GM23338 (cell line): Measurements from ENCODE around the gene ARRB1. TPM values are rescaled to one million over a fixed set of nuclear protein-coding genes. Genes with fewer than 3 reads are reported as not detected.

Experiments
- ATAC-seq: fragments of 200-7000 bp; cut with Tn5 transposase; 3 replicates; pipeline ENCODE4 v1.9.1; 2020
- DNase-seq: peaks from one replicate; pipeline ENCODE4 v3.0.0-alpha.2; 2015; ENCODE audit warnings: low spot score
- H2AFZ ChIP-seq: fragments of 200-600 bp; sonication (generic); 2 replicates; pipeline ENCODE4 v1.8.0; 2016; ENCODE audit warnings: antibody characterized with exemption, mild to moderate bottlenecking, moderate library complexity
- H3F3A ChIP-seq: fragments of 200-600 bp; sonication (generic); replicated peaks from 2 replicates; pipeline ENCODE4 v1.8.0; 2017; ENCODE audit warnings: antibody characterized with exemption, mixed run types, low read depth
- H3K27ac ChIP-seq: fragments of 200-600 bp; sonication (generic); 2 replicates; pipeline ENCODE4 v1.6.1; 2016; ENCODE audit warnings: low read depth
- H3K27me3 ChIP-seq: fragments of 200-600 bp; sonication (generic); 2 replicates; pipeline ENCODE4 v1.8.0; 2016; ENCODE audit warnings: mild to moderate bottlenecking, mixed run types, moderate library complexity; ENCODE audit not compliant: insufficient read depth
- H3K36me3 ChIP-seq: fragments of 200-600 bp; sonication (generic); 2 replicates; pipeline ENCODE4 v1.8.0; 2016; ENCODE audit warnings: mild to moderate bottlenecking; ENCODE audit not compliant: insufficient read depth
- H3K4me1 ChIP-seq: fragments of 200-600 bp; sonication (generic); 2 replicates; pipeline ENCODE4 v1.8.0; 2016; ENCODE audit warnings: mild to moderate bottlenecking, moderate library complexity; ENCODE audit not compliant: insufficient read depth
- H3K4me2 ChIP-seq: fragments of 200-600 bp; sonication (generic); 2 replicates; pipeline ENCODE4 v1.7.1; 2017; ENCODE audit warnings: mixed run types
- H3K4me3 ChIP-seq: fragments of 200-600 bp; sonication (generic); 2 replicates; pipeline ENCODE4 v1.6.1; 2016; ENCODE audit warnings: mixed run types
- H3K79me2 ChIP-seq: fragments of 200-600 bp; sonication (generic); replicated peaks from 2 replicates; pipeline ENCODE4 v1.8.0; 2017; ENCODE audit warnings: mild to moderate bottlenecking; ENCODE audit not compliant: insufficient read depth
- H3K9me2 ChIP-seq: fragments of 200-600 bp; sonication (generic); 2 replicates; pipeline ENCODE4 v1.8.0; 2017; ENCODE audit not compliant: insufficient read depth
- H4K20me1 ChIP-seq: fragments of 200-600 bp; sonication (generic); replicated peaks from 2 replicates; pipeline ENCODE4 v1.8.0; 2017; ENCODE audit warnings: mild to moderate bottlenecking; ENCODE audit not compliant: insufficient read depth
- H3K27ac Mint-ChIP-seq: 2 replicates; pipeline ENCODE4 v1.8.0; 2020; ENCODE audit warnings: inconsistent platforms, mild to moderate bottlenecking, moderate library complexity, mixed read lengths
- H3K27me3 Mint-ChIP-seq: 3 replicates; pipeline ENCODE4 v1.8.0; 2022; ENCODE audit warnings: low read depth, mild to moderate bottlenecking, moderate library complexity, mixed read lengths, inconsistent platforms; ENCODE audit not compliant: insufficient read depth, poor library complexity
- H3K36me3 Mint-ChIP-seq: 3 replicates; pipeline ENCODE4 v1.8.0; 2021; ENCODE audit warnings: low read depth, mild to moderate bottlenecking, inconsistent platforms, moderate library complexity, mixed read lengths
- H3K4me1 Mint-ChIP-seq: 3 replicates; pipeline ENCODE4 v1.8.0; 2020; ENCODE audit warnings: mild to moderate bottlenecking, inconsistent platforms, mixed read lengths
- H3K4me3 Mint-ChIP-seq: 3 replicates; pipeline ENCODE4 v1.8.0; 2021; ENCODE audit warnings: moderate library complexity, mild to moderate bottlenecking, inconsistent platforms, mixed read lengths
- H3K9me3 Mint-ChIP-seq: 3 replicates; pipeline ENCODE4 v1.8.0; 2020; ENCODE audit warnings: moderate library complexity, mild to moderate bottlenecking, inconsistent platforms, mixed read lengths
- CREB1 ChIP-seq: fragments of 250-450 bp; sonication (Bioruptor Pico); IDR thresholded peaks from 2 replicates; pipeline ENCODE4 v1.5.0; 2020; ENCODE audit warnings: low read depth, mild to moderate bottlenecking, moderate library complexity
- ETS1 ChIP-seq: IDR thresholded peaks from 2 replicates; pipeline ENCODE4 v1.6.1; 2016; ENCODE audit warnings: antibody characterized with exemption
- EZH2 ChIP-seq: fragments of 200-600 bp; sonication (generic); IDR thresholded peaks from one replicate; pipeline ENCODE4 v1.8.0; 2017; ENCODE audit warnings: antibody characterized with exemption, mild to moderate bottlenecking, low read depth; ENCODE audit not compliant: unreplicated experiment
- NANOG ChIP-seq: IDR thresholded peaks from 2 replicates; pipeline ENCODE4 v1.6.1; 2016; ENCODE audit warnings: antibody characterized with exemption, borderline replicate concordance
- POLR2AphosphoS5 ChIP-seq: IDR thresholded peaks from 2 replicates; pipeline ENCODE4 v1.6.1; 2016; ENCODE audit warnings: antibody characterized with exemption, low read depth
- REST ChIP-seq: IDR thresholded peaks from one replicate; pipeline ENCODE4 v1.6.1; 2018; ENCODE audit warnings: antibody characterized with exemption; ENCODE audit not compliant: unreplicated experiment
- STAT1 ChIP-seq: IDR thresholded peaks from one replicate; pipeline ENCODE4 v1.6.1; 2016; ENCODE audit warnings: antibody characterized with exemption; ENCODE audit not compliant: unreplicated experiment
- ZNF114 ChIP-seq: fragments of 250-450 bp; sonication (Bioruptor Pico); IDR thresholded peaks from 2 replicates; pipeline ENCODE4 v1.5.0; 2020; ENCODE audit warnings: mild to moderate bottlenecking, moderate library complexity
- ZNF331 ChIP-seq: fragments of 250-450 bp; sonication (Bioruptor Pico); IDR thresholded peaks from 2 replicates; pipeline ENCODE4 v1.5.0; 2020; ENCODE audit warnings: low read depth, mild to moderate bottlenecking, moderate library complexity
- polyA plus RNA-seq: library from polyadenylated mRNA; unstranded; fragments of >200 nt; fragmentation: Nextera tagmentation; extraction: Ambion mirVana; gene quantifications from 2 replicates; pipeline ENCODE4 v1.2.1, GENCODE V29; 2016
- total RNA-seq: library from RNA; depleted of rRNA; stranded (reverse); fragments of >200 nt; shearing (Covaris generic); gene quantifications from 2 replicates; pipeline ENCODE4 v1.2.3, GENCODE V29; 2014

The ARRB1 gene
- total and polyA plus RNA-seq, 2 experiments from 2014 or later: 6.3 to 11.1 TPM

- DNase-seq: no peak
- peaks cover 24% of the 10 kb centered on the region for H3K27me3 Mint-ChIP-seq
Measured at GRCh38 chr11:75237050-75237449, 114.4 kb downstream of the ARRB1 start.

GRCh38 chr11:75236062-75236461, 115.4 kb downstream of the ARRB1 start:
- Histone ChIP-seq H3K27ac (no peak overlapping the region), H3K79me2 (no peaks in the 10 kb centered on the region), H3K36me3 (no peaks in the 10 kb centered on the region), H3K4me1 (peaks cover 19% of the 10 kb centered on the region), H3K9me2 (no peaks in the 10 kb centered on the region), H3K4me2 (peak overlapping the region; percentile 48; the same call in 1 of the 2 replicates), H3K4me3 (no peak overlapping the region), H3K27me3 (peaks cover 23% of the 10 kb centered on the region), H4K20me1 (no peaks in the 10 kb centered on the region), H2AFZ (no peak overlapping the region), H3F3A (no peaks in the 10 kb centered on the region)
- H3K9me3 Mint-ChIP-seq: no peaks in the 10 kb centered on the region
- H3K27me3 Mint-ChIP-seq: peaks cover 21% of the 10 kb centered on the region
- no peaks in the 10 kb centered on the region for H3K36me3 Mint-ChIP-seq
- DNase-seq (peak; percentile 26), ATAC-seq (peak; percentile 9)
- peaks cover 47% of the 10 kb centered on the region for H3K4me1 Mint-ChIP-seq
- no peak overlapping the region for H3K27ac Mint-ChIP-seq
- H3K4me3 Mint-ChIP-seq: no peak overlapping the region
- TF ChIP-seq ETS1: no peak

More at GRCh38 chr11:75237050-75237449, 114.4 kb downstream of the ARRB1 start:
- peaks cover 19% of the 10 kb centered on the region for H3K4me1 ChIP-seq
- Mint-ChIP-seq H3K9me3 (no peaks in the 10 kb centered on the region), H3K4me1 (peaks cover 44% of the 10 kb centered on the region), H3K36me3 (no peaks in the 10 kb centered on the region), H3K4me3 (no peak overlapping the region), H3K27ac (no peak overlapping the region)
- H3F3A ChIP-seq: no peaks in the 10 kb centered on the region
- H3K27ac ChIP-seq: no peak overlapping the region
- H3K9me2 ChIP-seq: no peaks in the 10 kb centered on the region
- TF ChIP-seq POLR2AphosphoS5: no peak
- TF ChIP-seq ETS1: no peak
- TF ChIP-seq CREB1 (CRISPR knock-in tag): no peak
- no peak for TF ChIP-seq EZH2
- TF ChIP-seq NANOG: no peak
- no peak for TF ChIP-seq STAT1
- TF ChIP-seq ZNF114 (CRISPR knock-in tag): no peak
- TF ChIP-seq ZNF331 (CRISPR knock-in tag): no peak
- TF ChIP-seq REST: no peak
- no peak overlapping the region for H3K4me3 ChIP-seq
- no peaks in the 10 kb centered on the region for H3K79me2 ChIP-seq
- no peaks in the 10 kb centered on the region for H3K36me3 ChIP-seq
- no peak overlapping the region for H2AFZ ChIP-seq
- H3K27me3 ChIP-seq: peaks cover 26% of the 10 kb centered on the region
- no peaks in the 10 kb centered on the region for H4K20me1 ChIP-seq
- H3K4me2 ChIP-seq: no peak overlapping the region
- ATAC-seq: no peak
